GM10248 (cell line): ENCODE results near the gene RABL6.

ENCODE experiments used
- CTCF ChIA-PET: fragments of 300-600 bp; sonication (Branson Sonifier 250); formaldehyde crosslinking; extraction: SDS; loops from one replicate; lab custom pipeline; 2021; ENCODE audit warnings: antibody characterized with exemption; lab: Yijun Ruan, JAX
- POLR2A ChIA-PET: fragments of 350-650 bp; sonication (Branson Sonifier 250); formaldehyde crosslinking; extraction: SDS; loops from one replicate; lab custom pipeline; 2020; ENCODE audit warnings: antibody characterized with exemption; lab: Yijun Ruan, JAX
- DNase-seq: peaks from one replicate; pipeline ENCODE4 v3.0.0; 2012; ENCODE audit errors: extremely low spot score
- CTCF ChIP-seq: IDR thresholded peaks from 2 replicates; pipeline ENCODE4 v1.5.1; 2012; ENCODE audit warnings: mild to moderate bottlenecking, low read depth; ENCODE audit errors: extremely low read depth, missing control alignments, control extremely low read depth

The RABL6 gene

GRCh38 chr9:136846376-136847087 is 38.8 kb downstream of the RABL6 start:
- POLR2A ChIA-PET, result interaction anchor here (1.0 kb wide), 1 partner anchor 14 kb away, joined by 3 read pairs; no protein-coding TSS in a partner anchor
- CTCF ChIA-PET, result interaction anchor here (0.9 to 1.6 kb wide), 4 partner anchors 35 to 224 kb away, joined by 3 read pairs; partner anchors contain the start of genes SAPCD2 and TMEM141
- no peak for DNase-seq
- TF ChIP-seq CTCF, result no peak

- peak; percentile 57 for DNase-seq
- ChIA-PET POLR2A (interaction anchor here (0.6 to 1.0 kb wide), 5 partner anchors 9 to 97 kb away, joined by 3 to 5 read pairs (median 4); no protein-coding TSS in a partner anchor), CTCF (interaction anchor here (0.6 to 1.6 kb wide), 5 partner anchors 32 to 223 kb away, joined by 3 read pairs; partner anchors contain the start of genes SAPCD2 and TMEM141)
- no peak for TF ChIP-seq CTCF
Observed at GRCh38 chr9:136847088-136847825, 39.5 kb downstream of the RABL6 start.

GRCh38 chr9:136847826-136848392 is 40.2 kb downstream of the RABL6 start:
- CTCF ChIA-PET, result interaction anchor here (0.6 to 1.6 kb wide), 3 partner anchors 33 to 223 kb away, joined by 3 read pairs; partner anchors contain the start of gene SAPCD2
- DNase-seq, result peak; percentile 81
- no peak for TF ChIP-seq CTCF
- POLR2A ChIA-PET, result interaction anchor here (0.6 to 1.0 kb wide), 5 partner anchors 8 to 96 kb away, joined by 3 to 5 read pairs (median 4); no protein-coding TSS in a partner anchor

GRCh38 chr9:136848393-136849037 is 40.8 kb downstream of the RABL6 start:
- no peak for TF ChIP-seq CTCF
- CTCF ChIA-PET, result no interaction called here
- DNase-seq, result peak; percentile 71
- POLR2A ChIA-PET, result no interaction called here

- CTCF ChIA-PET, result no interaction called here
- TF ChIP-seq CTCF, result no peak
Observed at GRCh38 chr9:136849038-136849959, 41.6 kb downstream of the RABL6 start, which contains the start of gene PHPT1. Gene PHPT1 (plus strand): TSS chr9:136849409. CDS start chr9:136849431, 22 bp downstream.

More at GRCh38 chr9:136849038-136849959, 41.6 kb downstream of the RABL6 start, which contains the start of gene PHPT1:
- POLR2A ChIA-PET, result no interaction called here
- peak; percentile 99 for DNase-seq
